HG03457 (cell line): ENCODE measurements around the gene LRIT1.

Experiments
- ATAC-seq: cut with Tn5 transposase; IDR thresholded peaks from one replicate; pipeline ENCODE4 v1.9.1; 2021; ENCODE audit warnings: moderate number of reproducible peaks; ENCODE audit not compliant: unreplicated experiment

The LRIT1 gene

DNA sequence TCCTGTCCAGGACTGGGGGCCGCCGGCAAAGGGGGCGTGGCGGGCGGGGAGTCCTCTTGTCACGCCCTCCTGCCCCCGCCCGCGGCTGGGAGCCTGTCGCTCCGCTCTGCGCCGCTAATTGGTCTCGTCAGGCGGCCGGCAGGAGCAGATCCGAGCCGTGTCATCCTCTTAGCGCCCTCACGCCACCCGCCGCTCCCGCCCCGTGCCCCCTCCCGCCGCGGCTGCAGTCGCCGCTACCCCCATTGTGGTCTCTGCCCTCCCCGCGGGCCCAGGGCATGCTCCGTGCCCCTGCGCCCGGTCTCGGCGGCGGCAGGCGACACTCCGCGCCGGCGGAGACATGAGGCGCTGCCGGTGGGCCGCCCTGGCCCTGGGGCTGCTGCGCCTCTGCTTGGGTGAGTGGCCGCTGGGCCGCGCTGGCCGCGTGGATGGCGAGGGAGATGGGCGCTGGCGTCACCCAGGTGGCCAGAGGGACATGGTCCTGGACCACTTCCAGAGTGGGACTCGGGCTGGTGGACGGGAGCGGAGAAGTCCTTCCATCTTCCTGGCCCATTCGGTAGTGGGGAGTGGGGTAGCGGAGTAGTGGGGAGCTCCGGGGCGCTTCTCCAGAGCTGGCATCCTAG, 46.8 kb downstream of the LRIT1 start, which contains the start of gene CDHR1:
TSS of gene CDHR1 (plus strand) at position 114 of the 620 bp plus-strand sequence. CDS start at position 338, 224 bp downstream.
- peak; percentile 56 for ATAC-seq

- no peak for ATAC-seq
Observed at GRCh38 chr10:84193846-84194423, 47.4 kb downstream of the LRIT1 start.

GRCh38 chr10:84193327-84193726, 48.0 kb downstream of the LRIT1 start:
- ATAC-seq, result no peak

DNA sequence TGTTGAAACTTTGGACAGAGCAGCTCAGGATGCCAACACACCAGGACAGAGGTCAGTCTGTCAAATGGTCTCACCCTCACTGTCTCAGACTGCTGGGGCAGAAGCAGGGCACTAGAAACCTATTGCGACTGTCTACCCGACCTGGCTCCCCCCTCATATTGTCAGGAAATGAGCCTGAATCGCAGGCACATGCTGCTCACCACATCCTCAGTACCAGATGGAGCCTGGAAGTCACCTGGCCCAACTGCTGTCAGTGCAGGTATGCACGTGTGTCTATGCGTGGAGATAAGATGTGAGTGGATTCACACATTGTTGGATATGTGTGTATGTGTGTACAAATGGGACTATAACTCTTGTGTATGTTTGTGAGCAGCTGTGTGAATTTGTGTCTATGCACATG, 50.2 kb downstream of the LRIT1 start:
- ATAC-seq, result no peak

GRCh38 chr10:84190621-84191020, 50.7 kb downstream of the LRIT1 start:
- ATAC-seq, result no peak

- ATAC-seq, result no peak
Observed at GRCh38 chr10:84188815-84189214, 52.5 kb downstream of the LRIT1 start.

GRCh38 chr10:84185526-84186175, 55.7 kb downstream of the LRIT1 start:
- no peak for ATAC-seq

GRCh38 chr10:84184517-84184916, 56.8 kb downstream of the LRIT1 start:
- no peak for ATAC-seq

DNA sequence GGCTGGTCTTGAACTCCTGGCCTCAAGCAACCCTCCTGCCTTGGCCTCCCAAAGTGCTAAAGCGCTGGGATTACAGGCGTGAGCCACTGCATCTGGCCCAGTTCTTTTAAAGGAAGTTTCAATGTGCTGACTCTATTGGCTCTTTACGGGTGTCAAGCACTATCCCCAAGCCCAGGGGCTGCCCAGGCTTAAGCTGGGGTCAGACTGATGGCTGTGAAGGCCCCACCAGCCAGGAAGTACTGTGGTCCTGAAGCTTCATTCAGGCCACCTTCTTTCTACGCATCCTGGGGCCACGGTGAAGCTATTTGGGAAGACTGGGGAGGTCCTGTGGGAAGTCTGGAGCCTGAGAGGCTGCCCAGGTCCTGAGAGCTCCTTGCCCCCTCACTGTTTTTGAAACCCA, 59.7 kb downstream of the LRIT1 start:
- no peak for ATAC-seq
